ENCODE measurements around the gene EEFSEC.

Gene EEFSEC

DNA sequence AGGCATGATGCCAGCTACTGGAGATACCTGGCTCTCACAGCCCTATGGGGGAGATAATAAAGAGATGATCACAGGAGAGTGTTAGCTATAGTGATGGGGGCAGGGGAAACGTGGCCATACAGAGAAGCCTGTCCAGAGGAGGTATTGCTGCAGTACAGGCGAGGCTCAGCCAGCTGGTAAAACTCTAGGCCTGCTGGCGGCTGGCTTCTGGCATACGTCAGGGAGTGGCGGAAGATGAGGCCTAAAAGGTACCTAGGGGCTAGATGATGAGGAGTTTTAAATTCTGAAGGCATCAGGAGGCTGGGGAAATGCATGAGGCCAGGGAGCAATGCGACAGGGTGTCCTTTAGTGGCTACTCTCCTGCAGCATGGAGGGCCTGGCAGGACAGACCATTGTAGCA is 110.7 kb downstream of the EEFSEC start:
- Histone ChIP-seq H3K27me3 (ENCODE audit: control insufficient read depth, insufficient read depth, low read length) (no peaks in the 10 kb centered on the region), H3K9me3 (ENCODE audit: control insufficient read depth, low read length) (no peaks in the 10 kb centered on the region), H3K9ac (ENCODE audit: low read length) (no peak overlapping the region), H3K36me3 (ENCODE audit: control insufficient read depth, insufficient read depth, low read length) (no peaks in the 10 kb centered on the region), H3K4me3 (ENCODE audit: low read length) (no peak overlapping the region), H3K4me1 (ENCODE audit: control insufficient read depth, insufficient read depth, low read length) (no peaks in the 10 kb centered on the region)

DNA sequence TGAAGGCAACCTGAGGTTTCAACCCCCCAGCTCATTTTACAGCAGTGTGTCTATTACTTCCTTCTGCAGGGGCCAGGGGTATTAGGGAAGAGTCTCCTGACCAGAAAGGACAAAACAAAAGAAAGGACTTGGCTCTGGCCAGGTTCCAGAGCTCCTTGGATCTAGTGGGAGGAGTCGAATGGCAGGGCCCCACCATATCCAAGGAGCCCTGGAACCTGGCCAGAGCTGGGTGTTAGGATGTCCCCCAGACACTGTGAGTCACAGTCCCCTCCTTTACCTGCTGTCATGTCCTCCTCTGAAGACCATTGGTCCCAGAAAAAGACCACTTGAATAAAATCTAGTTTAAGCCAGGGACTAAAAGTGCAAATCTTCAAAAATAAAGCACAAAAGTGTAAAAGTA is 113.2 kb downstream of the EEFSEC start:
- Histone ChIP-seq H3K27me3 (ENCODE audit: control insufficient read depth, insufficient read depth, low read length) (no peaks in the 10 kb centered on the region), H3K9me3 (ENCODE audit: control insufficient read depth, low read length) (no peaks in the 10 kb centered on the region), H3K36me3 (ENCODE audit: control insufficient read depth, insufficient read depth, low read length) (no peaks in the 10 kb centered on the region), H3K4me3 (ENCODE audit: low read length) (no peak overlapping the region), H3K9ac (ENCODE audit: low read length) (no peak overlapping the region), H3K4me1 (ENCODE audit: control insufficient read depth, insufficient read depth, low read length) (no peaks in the 10 kb centered on the region)

DNA sequence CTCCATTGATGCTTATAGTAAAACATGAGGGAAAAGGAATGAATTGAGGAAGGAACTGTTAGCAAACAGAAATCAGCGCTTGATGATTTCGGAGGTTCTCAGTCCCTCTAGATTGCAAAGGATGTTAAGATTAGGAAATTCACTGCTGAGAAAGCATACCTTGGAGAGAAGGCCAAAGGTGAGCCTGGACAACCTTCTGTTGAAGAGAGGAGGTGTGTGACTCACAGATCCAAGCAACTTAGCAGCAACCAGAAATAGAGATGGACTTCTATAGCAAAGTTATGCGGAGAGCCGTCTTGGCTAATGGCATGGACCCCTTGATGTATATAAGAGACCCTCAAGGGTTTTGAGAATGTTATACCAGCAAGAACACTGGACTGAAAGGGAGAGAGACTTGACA is 114.3 kb downstream of the EEFSEC start:
- no peak overlapping the region for H3K4me3 ChIP-seq (ENCODE audit: low read length)
- H3K36me3 ChIP-seq (ENCODE audit: control insufficient read depth, insufficient read depth, low read length) = no peaks in the 10 kb centered on the region
- no peaks in the 10 kb centered on the region for H3K27me3 ChIP-seq (ENCODE audit: control insufficient read depth, insufficient read depth, low read length)
- H3K9ac ChIP-seq (ENCODE audit: low read length) = no peak overlapping the region
- no peaks in the 10 kb centered on the region for H3K9me3 ChIP-seq (ENCODE audit: control insufficient read depth, low read length)
- H3K4me1 ChIP-seq (ENCODE audit: control insufficient read depth, insufficient read depth, low read length) = no peaks in the 10 kb centered on the region

DNA sequence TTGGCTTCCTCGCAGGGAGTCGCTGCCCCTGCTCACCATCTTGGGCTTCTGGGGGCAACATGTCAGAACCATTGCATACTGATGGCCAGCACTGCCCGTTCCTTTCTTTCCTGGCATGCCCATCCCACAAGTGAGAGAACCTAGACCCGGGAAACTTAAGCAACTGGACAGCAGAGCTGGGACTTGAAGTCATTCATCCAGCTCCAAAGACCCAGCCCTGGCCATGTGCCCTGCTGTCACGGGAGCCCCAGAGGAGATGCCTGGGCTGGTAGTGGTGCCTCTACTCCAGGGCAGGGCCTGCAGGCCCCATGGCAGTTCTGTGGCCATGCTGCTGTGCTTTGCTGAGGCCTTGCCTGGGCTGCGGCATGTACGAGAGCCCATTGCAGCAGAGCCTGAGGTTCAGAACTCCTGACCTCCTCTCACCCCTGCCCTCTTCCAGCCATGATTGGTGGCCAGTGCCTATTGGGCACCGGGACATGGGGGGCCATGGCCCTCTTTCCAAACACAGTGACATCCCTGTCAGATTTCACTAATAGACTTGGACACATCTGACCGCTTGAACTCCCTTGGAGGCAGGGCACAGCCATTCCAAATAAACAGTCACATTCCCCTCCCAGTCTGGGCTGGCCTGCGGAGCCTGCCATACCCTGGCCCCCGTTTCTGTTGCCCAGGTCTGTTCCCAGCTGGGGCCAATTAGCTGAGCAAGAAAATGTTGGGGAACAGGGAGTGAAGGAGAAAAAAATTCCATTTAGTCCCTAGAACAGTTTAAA is 115.9 kb downstream of the EEFSEC start:
- no peak overlapping the region for H3K9ac ChIP-seq (ENCODE audit: low read length)
- no peak overlapping the region for H3K4me3 ChIP-seq (ENCODE audit: low read length)
- H3K36me3 ChIP-seq (ENCODE audit: control insufficient read depth, insufficient read depth, low read length) = no peaks in the 10 kb centered on the region
- H3K4me1 ChIP-seq (ENCODE audit: control insufficient read depth, insufficient read depth, low read length) = no peaks in the 10 kb centered on the region
- no peaks in the 10 kb centered on the region for H3K9me3 ChIP-seq (ENCODE audit: control insufficient read depth, low read length)
- H3K27me3 ChIP-seq (ENCODE audit: control insufficient read depth, insufficient read depth, low read length) = no peaks in the 10 kb centered on the region

DNA sequence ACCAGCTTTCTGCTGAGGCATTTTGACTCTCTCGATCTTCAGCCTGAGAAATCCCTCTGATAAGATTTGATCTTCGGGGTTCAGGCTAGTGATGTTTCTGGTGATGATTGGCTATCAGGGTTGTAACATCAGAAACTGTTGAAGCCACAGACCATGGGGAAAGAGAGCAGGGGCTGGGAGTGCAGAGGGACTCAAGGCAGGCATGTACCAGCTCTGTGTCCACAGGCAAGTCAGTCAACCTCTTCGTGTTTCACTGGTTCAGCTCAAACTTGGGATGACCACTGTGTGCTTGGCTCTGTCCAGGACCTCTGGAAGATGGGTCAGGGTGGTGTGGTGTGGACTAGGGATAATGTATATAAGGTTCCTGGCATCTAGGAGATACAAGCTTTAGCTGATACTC is 116.5 kb downstream of the EEFSEC start:
- no peaks in the 10 kb centered on the region for H3K4me1 ChIP-seq (ENCODE audit: control insufficient read depth, insufficient read depth, low read length)
- no peaks in the 10 kb centered on the region for H3K9me3 ChIP-seq (ENCODE audit: control insufficient read depth, low read length)
- H3K9ac ChIP-seq (ENCODE audit: low read length) = no peak overlapping the region
- H3K4me3 ChIP-seq (ENCODE audit: low read length) = no peak overlapping the region
- H3K36me3 ChIP-seq (ENCODE audit: control insufficient read depth, insufficient read depth, low read length) = no peaks in the 10 kb centered on the region
- no peaks in the 10 kb centered on the region for H3K27me3 ChIP-seq (ENCODE audit: control insufficient read depth, insufficient read depth, low read length)

DNA sequence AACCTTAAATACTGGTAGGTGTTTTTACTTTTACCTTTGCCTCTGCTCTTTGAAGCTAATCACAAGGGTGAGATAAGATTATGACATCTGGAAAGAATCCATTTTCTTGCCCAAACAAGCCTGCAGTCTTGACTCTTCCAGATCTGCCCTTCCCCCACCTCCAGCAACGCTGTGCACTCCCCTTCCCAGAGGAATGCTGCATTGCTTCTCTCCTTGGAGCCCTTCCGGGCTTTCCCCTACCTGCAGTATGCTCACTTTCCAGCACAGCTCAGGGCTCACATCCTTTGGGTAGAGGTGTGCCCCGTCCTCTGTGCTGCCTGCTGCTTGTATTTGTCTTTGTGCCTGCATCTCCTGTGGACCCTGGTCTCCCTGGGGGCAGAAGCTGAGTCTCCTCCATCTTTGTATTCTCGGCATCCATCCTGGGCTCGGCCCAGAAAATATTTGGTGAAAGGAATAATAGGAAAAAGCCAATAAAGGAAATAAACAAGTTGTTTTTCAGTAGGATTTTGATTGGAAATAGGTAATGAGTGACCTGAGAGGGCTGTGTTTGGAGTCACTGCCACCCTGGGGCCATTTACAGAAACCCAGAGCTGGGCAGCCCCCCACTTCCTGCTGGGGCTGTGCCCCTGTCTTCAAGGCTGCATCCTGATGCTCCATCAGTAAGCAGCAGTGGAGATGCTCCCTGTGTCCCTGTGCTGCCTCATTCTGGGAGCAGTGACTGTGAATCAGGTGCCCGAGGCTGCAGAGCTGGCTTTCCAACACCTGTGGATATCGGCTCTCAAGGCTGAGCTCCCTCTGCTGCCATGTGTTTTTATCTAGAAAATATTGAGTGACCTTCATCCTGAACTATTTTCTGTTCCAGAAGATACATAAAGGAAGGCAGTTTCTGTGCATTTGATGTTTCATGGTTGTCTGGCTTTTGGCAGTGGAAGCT is 117.5 kb downstream of the EEFSEC start:
- Histone ChIP-seq H3K36me3 (ENCODE audit: control insufficient read depth, insufficient read depth, low read length) (no peaks in the 10 kb centered on the region), H3K9ac (ENCODE audit: low read length) (no peak overlapping the region), H3K9me3 (ENCODE audit: control insufficient read depth, low read length) (no peaks in the 10 kb centered on the region), H3K4me3 (ENCODE audit: low read length) (no peak overlapping the region), H3K4me1 (ENCODE audit: control insufficient read depth, insufficient read depth, low read length) (no peaks in the 10 kb centered on the region), H3K27me3 (ENCODE audit: control insufficient read depth, insufficient read depth, low read length) (no peaks in the 10 kb centered on the region)

DNA sequence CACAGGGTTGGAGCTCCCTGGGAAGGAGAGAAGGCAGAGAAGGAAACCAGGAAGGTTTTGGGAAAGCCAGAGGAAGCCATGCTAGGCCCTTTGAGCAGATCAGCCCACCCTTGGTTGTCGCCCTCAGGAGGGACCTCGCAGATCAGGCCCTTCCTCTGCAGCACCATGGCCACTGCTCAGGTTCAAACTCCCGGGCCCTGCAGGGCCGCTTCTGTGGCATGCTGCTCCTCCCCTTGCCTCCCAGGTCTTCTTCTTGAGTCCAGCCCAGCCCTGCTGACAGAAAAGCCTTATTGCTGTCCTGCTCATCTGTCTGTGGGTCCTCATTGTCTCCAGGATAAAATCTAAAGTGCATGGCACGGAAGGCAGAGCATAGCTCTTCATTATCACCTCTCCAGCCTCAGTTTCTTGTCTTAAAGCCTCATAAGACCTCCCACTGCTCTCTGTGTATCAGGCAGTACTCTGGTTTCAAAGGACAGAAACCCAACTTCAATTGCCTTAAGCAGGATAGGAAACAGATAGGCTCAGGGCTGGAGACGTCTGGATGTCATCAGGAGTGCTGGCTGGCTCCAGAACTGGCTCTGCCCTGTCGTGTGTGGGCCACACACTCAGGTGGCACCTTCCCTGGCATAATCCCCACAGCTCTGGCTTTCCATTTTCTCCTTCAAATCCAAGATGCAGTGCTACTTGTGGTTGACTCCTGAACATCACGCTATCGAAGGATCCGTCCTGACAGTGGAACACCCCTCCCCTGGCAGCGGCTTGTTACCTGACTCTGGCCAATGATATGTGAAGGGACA is 118.5 kb downstream of the EEFSEC start:
- Histone ChIP-seq H3K9me3 (ENCODE audit: control insufficient read depth, low read length) (no peaks in the 10 kb centered on the region), H3K4me1 (ENCODE audit: control insufficient read depth, insufficient read depth, low read length) (no peaks in the 10 kb centered on the region), H3K27me3 (ENCODE audit: control insufficient read depth, insufficient read depth, low read length) (no peaks in the 10 kb centered on the region), H3K36me3 (ENCODE audit: control insufficient read depth, insufficient read depth, low read length) (no peaks in the 10 kb centered on the region), H3K9ac (ENCODE audit: low read length) (no peak overlapping the region), H3K4me3 (ENCODE audit: low read length) (no peak overlapping the region)

DNA sequence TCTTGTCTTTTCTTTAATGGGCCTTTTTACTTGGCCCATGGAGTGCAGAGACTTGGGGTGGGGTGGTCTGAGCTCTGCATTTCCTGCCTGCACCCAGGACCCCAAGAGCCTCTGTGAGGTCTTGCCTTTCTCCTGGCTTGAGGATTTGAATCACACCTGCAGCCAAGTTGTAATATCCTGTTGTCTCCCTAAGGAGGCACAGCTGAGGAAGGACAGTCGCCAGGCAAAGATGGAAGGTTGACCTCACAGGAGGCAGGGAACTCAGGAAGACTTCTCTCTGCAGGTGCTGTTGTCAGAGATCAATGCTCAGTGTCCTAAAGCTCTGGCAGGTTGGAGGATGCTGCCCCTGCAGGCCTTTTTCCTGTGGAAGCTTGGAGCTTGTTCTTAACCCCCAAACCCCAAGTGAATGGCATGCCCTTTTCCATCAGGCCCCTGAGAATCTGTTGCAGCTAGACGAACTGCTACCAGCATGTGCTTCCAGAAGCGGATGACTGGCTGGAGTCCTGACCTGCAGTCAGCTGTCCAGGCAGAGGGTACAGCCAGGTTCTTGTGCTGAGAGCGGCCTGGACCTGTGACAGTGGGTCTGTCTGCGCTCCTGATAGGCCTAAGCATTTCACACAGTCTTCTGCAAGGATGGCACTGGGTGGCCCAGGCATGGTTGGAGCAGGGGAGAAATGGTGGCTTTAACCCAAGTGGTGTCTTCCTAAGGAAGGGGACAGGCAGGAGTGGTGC is 120.0 kb downstream of the EEFSEC start:
- H3K9ac ChIP-seq (ENCODE audit: low read length) = no peak overlapping the region
- no peaks in the 10 kb centered on the region for H3K4me1 ChIP-seq (ENCODE audit: control insufficient read depth, insufficient read depth, low read length)
- H3K27me3 ChIP-seq (ENCODE audit: control insufficient read depth, insufficient read depth, low read length) = no peaks in the 10 kb centered on the region
- no peaks in the 10 kb centered on the region for H3K36me3 ChIP-seq (ENCODE audit: control insufficient read depth, insufficient read depth, low read length)
- H3K4me3 ChIP-seq (ENCODE audit: low read length) = no peak overlapping the region
- H3K9me3 ChIP-seq (ENCODE audit: control insufficient read depth, low read length) = no peaks in the 10 kb centered on the region

DNA sequence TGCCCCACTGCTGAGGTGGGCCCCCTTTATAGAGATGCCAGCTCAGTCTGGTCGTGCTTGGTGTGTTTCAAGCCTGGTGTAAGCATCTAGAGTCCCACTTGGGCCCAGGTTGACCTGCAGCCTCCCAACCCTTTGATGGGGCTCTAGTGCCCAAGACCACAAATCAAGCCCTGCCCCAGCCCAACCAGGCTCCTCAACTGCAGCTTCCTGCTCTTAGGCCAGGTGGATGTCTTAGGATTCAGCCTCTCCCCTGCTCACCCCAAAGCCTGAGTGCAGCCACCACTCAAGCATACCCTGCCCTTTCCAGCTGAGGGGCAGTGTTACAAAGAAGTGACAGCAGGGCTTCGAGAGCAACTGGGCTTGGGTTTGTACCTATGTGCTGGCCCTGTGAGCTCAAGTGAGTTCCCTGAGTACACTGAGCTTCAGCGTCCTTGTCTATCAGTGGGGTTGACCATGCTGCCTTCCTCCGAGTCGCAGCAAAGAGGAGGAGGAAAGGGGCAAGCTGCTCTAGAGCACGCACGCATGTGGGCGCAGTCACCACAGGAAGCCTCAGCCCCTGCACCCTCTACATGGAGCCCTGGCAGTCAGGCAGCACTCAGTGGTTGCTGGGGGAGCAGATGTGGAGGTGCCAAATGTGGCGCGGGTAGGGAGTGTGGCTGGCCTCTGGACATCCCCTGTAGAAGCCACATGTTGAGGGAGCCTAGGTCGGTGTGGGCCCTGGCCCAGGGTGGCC is 120.7 kb downstream of the EEFSEC start:
- Histone ChIP-seq H3K9me3 (ENCODE audit: control insufficient read depth, low read length) (no peaks in the 10 kb centered on the region), H3K9ac (ENCODE audit: low read length) (no peak overlapping the region), H3K36me3 (ENCODE audit: control insufficient read depth, insufficient read depth, low read length) (no peaks in the 10 kb centered on the region), H3K27me3 (ENCODE audit: control insufficient read depth, insufficient read depth, low read length) (no peaks in the 10 kb centered on the region), H3K4me3 (ENCODE audit: low read length) (no peak overlapping the region), H3K4me1 (ENCODE audit: control insufficient read depth, insufficient read depth, low read length) (no peaks in the 10 kb centered on the region)

DNA sequence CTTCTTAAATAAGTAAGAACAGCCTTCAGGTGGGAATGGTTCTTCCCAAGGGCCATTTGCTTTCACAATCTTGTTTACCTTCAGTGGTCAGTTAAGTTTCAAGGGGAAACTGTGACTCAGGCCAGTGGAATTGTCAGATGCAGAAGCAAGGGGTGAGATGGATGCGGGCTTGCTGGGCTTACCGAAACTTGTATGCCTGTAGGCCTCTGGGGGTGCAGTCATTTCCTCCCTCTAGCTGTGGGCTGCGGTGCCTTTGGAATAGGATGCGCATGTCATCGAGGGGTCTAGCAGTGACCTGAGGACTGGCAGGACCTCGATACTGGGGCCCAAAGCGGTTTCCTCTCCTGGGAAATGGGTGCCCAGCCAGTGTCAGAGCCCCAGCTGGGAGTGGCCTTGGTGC is 121.6 kb downstream of the EEFSEC start:
- Histone ChIP-seq H3K27me3 (ENCODE audit: control insufficient read depth, insufficient read depth, low read length) (no peaks in the 10 kb centered on the region), H3K9ac (ENCODE audit: low read length) (no peak overlapping the region), H3K36me3 (ENCODE audit: control insufficient read depth, insufficient read depth, low read length) (no peaks in the 10 kb centered on the region), H3K4me3 (ENCODE audit: low read length) (no peak overlapping the region), H3K9me3 (ENCODE audit: control insufficient read depth, low read length) (no peaks in the 10 kb centered on the region), H3K4me1 (ENCODE audit: control insufficient read depth, insufficient read depth, low read length) (no peaks in the 10 kb centered on the region)

All from mucosa of stomach (tissue), 1 donor.